Stimulated activated naive CD8-positive, alpha-beta T cell treated with anti-CD3 and anti-CD28 coated beads, Interleukin-15, Interleukin-2, amounts not matched to agents 100 ng/mL and 50 ng/mL, for 24 hours (primary cell): ENCODE data around the gene GGACT.
"Not testable (repeated sequence)": the region's sequence is repeated elsewhere in the genome, so short reads cannot be mapped to it uniquely, and the experiment has no call there.

Experiments used
- H3K27ac Mint-ChIP-seq: one replicate; pipeline ENCODE4 v1.8.0; 2021; ENCODE audit warnings: mild to moderate bottlenecking, mixed read lengths
- H3K27me3 Mint-ChIP-seq: one replicate; pipeline ENCODE4 v1.8.0; 2021; ENCODE audit warnings: mixed read lengths
- H3K36me3 Mint-ChIP-seq: one replicate; pipeline ENCODE4 v1.8.0; 2021; ENCODE audit warnings: low read depth, mixed read lengths
- H3K4me1 Mint-ChIP-seq: one replicate; pipeline ENCODE4 v1.8.0; 2021; ENCODE audit warnings: low read depth, mixed read lengths
- H3K4me3 Mint-ChIP-seq: one replicate; pipeline ENCODE4 v1.8.0; 2021; ENCODE audit warnings: mild to moderate bottlenecking, mixed read lengths
- H3K9me3 Mint-ChIP-seq: one replicate; pipeline ENCODE4 v1.8.0; 2021; ENCODE audit warnings: mixed read lengths

The GGACT gene

DNA sequence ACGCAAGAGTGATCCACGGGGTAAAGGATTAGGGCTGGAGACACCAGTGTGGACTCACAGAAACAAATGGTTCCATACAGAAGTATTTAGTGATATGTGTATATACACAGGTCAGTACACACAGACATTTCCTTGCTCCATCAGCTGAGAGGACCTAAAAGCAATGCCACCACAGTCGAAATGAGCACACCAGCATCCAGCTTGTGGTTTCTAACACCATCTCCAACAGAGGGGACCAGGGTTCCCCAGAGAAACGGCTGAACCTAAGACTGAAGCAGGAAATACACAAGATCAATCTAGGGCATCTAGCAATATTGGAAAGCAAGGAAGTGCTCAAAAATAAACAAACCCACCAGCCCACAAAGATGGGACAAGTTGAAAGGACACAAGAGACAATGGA is 7.6 kb downstream of the GGACT start:
- H3K9me3 Mint-ChIP-seq = no peaks in the 10 kb centered on the region
- peaks cover 25% of the 10 kb centered on the region for H3K4me1 Mint-ChIP-seq
- H3K36me3 Mint-ChIP-seq = peaks cover 4% of the 10 kb centered on the region
- no peak overlapping the region for H3K27ac Mint-ChIP-seq
- no peaks in the 10 kb centered on the region for H3K27me3 Mint-ChIP-seq
- H3K4me3 Mint-ChIP-seq = no peak overlapping the region

DNA sequence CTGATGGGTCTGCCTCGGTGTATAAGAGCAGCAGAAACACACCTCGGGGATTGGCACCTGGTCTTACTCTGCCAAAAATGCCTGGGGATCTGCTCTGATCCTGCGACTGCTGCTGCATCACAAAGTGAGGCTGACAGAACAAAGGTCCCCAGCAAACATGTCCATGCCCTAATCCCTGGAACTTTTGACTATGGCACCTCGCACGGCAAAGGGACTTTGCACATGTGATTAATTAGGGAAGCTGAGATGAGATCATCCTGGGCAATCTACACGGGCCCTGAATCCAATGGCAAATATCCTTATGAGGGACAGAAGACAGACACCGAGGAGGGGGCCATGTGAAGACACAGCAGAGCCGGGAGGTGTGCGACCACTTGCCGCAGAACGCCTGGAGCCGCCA is 8.5 kb downstream of the GGACT start:
- Mint-ChIP-seq H3K4me1 (peaks cover 19% of the 10 kb centered on the region), H3K4me3 (no peak overlapping the region), H3K27ac (no peak overlapping the region), H3K9me3 (no peaks in the 10 kb centered on the region), H3K27me3 (no peaks in the 10 kb centered on the region), H3K36me3 (peaks cover 8% of the 10 kb centered on the region)

DNA sequence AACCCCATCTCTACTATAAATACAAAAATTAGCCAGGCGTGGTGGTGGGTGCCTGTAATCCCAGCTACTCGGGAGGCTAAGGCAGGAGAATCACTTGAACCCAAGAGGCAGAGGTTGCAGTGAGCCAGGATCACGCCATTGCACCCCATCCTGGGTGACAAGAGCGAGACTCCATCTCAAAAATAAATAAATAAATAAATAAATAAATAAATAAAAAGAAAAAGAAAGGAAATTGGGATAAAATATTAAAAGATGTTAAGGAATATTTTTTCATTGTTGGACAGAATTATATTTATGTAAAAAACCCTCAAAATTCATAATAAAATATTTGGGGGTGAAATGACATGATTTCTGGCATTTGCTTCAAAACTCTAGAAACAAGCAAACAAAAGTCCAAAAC is 11.3 kb downstream of the GGACT start:
- H3K9me3 Mint-ChIP-seq, H3K27me3 Mint-ChIP-seq, H3K36me3 Mint-ChIP-seq, H3K27ac Mint-ChIP-seq, H3K4me3 Mint-ChIP-seq: not testable (repeated sequence)
- peaks cover 21% of the 10 kb centered on the region for H3K4me1 Mint-ChIP-seq

GRCh38 chr13:100573121-100573520 is 15.5 kb downstream of the GGACT start:
- H3K27me3 Mint-ChIP-seq = no peaks in the 10 kb centered on the region

DNA sequence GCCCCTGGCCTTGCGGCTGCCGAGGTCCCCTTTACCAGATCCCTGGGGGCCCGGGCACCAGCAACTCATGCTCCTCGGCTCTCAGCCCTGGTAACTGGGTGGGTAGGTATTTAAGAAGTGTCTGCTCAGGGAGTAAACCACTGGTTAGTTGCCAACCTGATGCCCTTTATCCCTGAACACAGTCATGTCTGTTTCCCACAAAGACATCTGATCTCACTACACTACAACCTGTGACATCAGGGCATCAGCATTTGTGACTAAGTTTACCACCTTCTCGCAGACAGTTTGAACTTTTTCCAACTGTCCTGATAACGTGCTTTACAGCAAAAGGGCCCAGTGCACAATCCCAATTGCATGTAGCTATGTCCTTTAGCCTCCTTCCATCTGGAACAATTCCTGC is 22.0 kb downstream of the GGACT start:
- H3K4me3 Mint-ChIP-seq = no peak overlapping the region
- no peaks in the 10 kb centered on the region for H3K9me3 Mint-ChIP-seq

More at GRCh38 chr13:100573121-100573520, 15.5 kb downstream of the GGACT start:
- Mint-ChIP-seq H3K4me1 (peaks cover 9% of the 10 kb centered on the region), H3K36me3 (peaks cover 3% of the 10 kb centered on the region), H3K27ac (no peak overlapping the region), H3K9me3 (no peaks in the 10 kb centered on the region), H3K4me3 (no peak overlapping the region)

GRCh38 chr13:100565286-100565685 is 23.3 kb downstream of the GGACT start:
- no peaks in the 10 kb centered on the region for H3K4me1 Mint-ChIP-seq
- H3K27ac Mint-ChIP-seq = no peak overlapping the region
- no peak overlapping the region for H3K4me3 Mint-ChIP-seq
- H3K27me3 Mint-ChIP-seq = no peaks in the 10 kb centered on the region
- H3K9me3 Mint-ChIP-seq = no peaks in the 10 kb centered on the region
- H3K36me3 Mint-ChIP-seq = no peaks in the 10 kb centered on the region

More for the DNA sequence above, 22.0 kb downstream of the GGACT start:
- no peak overlapping the region for H3K27ac Mint-ChIP-seq
- H3K4me1 Mint-ChIP-seq = no peaks in the 10 kb centered on the region
- no peaks in the 10 kb centered on the region for H3K36me3 Mint-ChIP-seq
- H3K27me3 Mint-ChIP-seq = no peaks in the 10 kb centered on the region

GRCh38 chr13:100564444-100565223 is 24.0 kb downstream of the GGACT start:
- Mint-ChIP-seq H3K9me3 (no peaks in the 10 kb centered on the region), H3K27ac (no peak overlapping the region), H3K4me1 (no peaks in the 10 kb centered on the region), H3K36me3 (no peaks in the 10 kb centered on the region), H3K4me3 (no peak overlapping the region), H3K27me3 (no peaks in the 10 kb centered on the region)

DNA sequence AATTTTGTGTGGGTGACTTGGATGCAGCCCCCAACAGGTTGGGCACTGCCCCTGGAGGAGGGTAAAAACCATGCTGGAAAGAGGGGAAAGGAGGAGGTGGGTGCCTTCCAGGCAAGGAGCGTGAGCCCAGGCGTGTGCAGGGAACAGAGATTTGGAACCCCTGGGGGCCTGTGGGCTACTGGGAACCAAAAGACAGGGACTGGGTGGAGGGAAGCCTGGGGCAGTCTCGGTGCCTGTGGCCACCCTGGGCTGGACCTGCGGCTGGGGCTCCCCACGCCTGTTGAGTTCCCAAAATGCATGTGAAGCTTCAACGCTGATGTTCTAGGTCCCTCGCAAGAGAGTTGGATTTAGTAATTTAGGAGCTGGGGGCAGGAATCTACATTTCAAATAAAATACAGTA is 24.8 kb downstream of the GGACT start:
- H3K36me3 Mint-ChIP-seq = no peaks in the 10 kb centered on the region
- no peaks in the 10 kb centered on the region for H3K9me3 Mint-ChIP-seq
- no peak overlapping the region for H3K4me3 Mint-ChIP-seq
- no peaks in the 10 kb centered on the region for H3K27me3 Mint-ChIP-seq
- no peaks in the 10 kb centered on the region for H3K4me1 Mint-ChIP-seq
- no peak overlapping the region for H3K27ac Mint-ChIP-seq

DNA sequence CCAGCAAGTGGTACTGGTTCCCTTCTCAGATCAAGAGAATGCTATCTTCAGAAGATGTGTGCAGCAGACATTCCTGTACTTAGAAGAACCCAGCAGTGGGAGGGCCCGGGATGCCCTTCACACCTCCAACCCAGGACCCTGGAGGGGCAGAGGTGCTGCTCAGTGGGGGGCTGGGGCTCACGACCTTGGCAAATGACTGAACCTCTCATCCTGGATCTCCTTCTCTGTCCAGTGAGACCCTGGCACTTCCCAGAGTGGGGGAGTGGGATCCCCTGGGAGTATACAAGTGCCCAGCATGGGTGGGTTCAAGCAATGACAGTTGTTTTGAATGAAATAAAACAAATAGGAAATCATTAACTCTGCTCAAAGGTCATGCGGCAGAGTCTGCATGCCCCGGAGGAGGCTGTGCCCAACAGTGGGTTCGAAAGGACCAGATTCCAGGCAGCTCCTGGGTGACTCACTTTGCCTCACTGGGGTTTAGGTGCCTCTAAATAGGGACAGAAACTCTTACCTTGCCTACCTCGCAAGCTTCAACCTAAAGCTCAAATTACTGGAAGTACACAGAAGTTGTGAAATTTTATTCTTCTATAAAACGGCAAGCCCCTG is 26.9 kb downstream of the GGACT start:
- H3K4me3 Mint-ChIP-seq = no peak overlapping the region
- H3K36me3 Mint-ChIP-seq = no peaks in the 10 kb centered on the region
- H3K9me3 Mint-ChIP-seq = no peaks in the 10 kb centered on the region
- H3K4me1 Mint-ChIP-seq = no peaks in the 10 kb centered on the region
- H3K27me3 Mint-ChIP-seq = no peaks in the 10 kb centered on the region
- no peak overlapping the region for H3K27ac Mint-ChIP-seq

GRCh38 chr13:100561158-100561499 is 27.5 kb downstream of the GGACT start:
- H3K9me3 Mint-ChIP-seq = no peaks in the 10 kb centered on the region
- no peaks in the 10 kb centered on the region for H3K36me3 Mint-ChIP-seq
- H3K27me3 Mint-ChIP-seq = no peaks in the 10 kb centered on the region
- no peak overlapping the region for H3K27ac Mint-ChIP-seq
- no peak overlapping the region for H3K4me3 Mint-ChIP-seq
- H3K4me1 Mint-ChIP-seq = no peaks in the 10 kb centered on the region

DNA sequence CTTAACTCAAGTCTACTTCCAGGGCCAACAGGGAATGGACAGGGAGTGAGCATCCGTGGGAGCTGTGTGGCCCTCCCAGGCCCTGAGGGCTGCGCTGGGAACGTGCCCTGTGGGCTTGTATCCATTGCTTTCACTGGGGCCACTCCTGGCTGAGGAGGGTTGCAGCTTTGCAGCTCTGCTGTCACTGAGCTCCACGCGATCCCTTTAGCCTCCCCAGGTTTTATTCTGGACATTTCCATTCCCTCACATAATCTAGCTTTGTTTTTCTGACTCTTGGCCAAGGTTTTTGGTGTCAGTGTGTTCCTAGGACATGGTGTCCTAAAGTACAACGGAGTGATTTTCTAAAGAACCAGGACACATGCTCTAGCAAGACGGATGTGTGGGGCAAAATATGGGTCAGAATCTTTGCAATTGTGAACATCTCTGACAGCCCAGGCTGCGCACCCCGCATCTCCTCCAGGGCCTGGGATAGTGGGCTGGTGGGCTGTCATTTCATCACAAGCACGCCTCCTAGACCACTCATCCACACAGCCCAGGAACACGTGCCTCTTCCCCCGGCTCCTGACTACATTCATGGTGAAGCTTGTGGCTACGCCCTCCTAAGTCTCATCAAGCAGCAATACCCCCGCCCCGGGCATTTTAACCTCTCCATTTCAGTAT is 28.0 kb downstream of the GGACT start:
- H3K4me3 Mint-ChIP-seq = no peak overlapping the region
- H3K4me1 Mint-ChIP-seq = no peaks in the 10 kb centered on the region
- H3K27ac Mint-ChIP-seq = no peak overlapping the region
- H3K36me3 Mint-ChIP-seq = no peaks in the 10 kb centered on the region
- no peaks in the 10 kb centered on the region for H3K27me3 Mint-ChIP-seq
- no peaks in the 10 kb centered on the region for H3K9me3 Mint-ChIP-seq

DNA sequence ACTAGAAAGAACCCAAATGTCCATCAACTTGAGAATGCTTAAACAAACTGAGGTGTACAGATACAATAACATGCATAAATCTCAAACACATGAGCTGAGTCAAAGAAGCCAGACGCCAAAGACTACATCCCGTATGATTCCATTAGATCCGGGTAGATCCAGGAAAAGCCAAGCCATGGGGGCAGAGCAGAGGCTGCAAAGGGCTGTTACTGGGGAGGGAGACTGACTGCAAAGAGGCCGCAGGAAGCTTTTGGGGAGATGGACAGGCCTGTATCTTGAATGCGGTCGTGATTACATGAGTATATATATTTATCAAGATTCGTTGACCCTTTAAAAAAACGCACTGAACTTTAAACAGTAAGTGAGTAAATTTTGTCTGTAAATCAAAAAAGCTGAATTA is 28.7 kb downstream of the GGACT start:
- H3K9me3 Mint-ChIP-seq = no peaks in the 10 kb centered on the region
- no peaks in the 10 kb centered on the region for H3K27me3 Mint-ChIP-seq
- H3K4me1 Mint-ChIP-seq = no peaks in the 10 kb centered on the region
- H3K4me3 Mint-ChIP-seq = no peak overlapping the region
- H3K36me3 Mint-ChIP-seq = no peaks in the 10 kb centered on the region
- H3K27ac Mint-ChIP-seq = no peak overlapping the region

DNA sequence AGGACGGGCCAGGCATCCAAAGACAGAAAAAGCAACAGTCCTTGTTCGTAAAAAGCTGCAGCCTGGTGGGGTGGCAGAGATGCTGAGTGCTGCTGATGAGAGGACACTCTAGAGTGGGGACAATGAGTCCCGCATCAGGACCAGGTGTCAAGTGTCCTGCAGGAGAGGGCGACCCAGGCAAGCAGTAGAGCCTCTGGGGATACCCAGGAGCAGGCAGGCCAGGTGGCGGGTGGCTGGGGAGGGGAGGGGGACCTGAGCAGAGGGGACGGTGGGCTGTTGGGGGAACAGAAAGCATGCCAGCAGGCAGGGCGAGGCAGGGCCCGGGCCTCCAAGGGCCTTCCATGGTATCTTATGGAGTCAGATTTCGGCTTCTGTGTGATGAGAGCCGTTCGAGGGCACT is 35.8 kb downstream of the GGACT start:
- Mint-ChIP-seq H3K27me3 (no peaks in the 10 kb centered on the region), H3K9me3 (no peaks in the 10 kb centered on the region), H3K4me3 (no peak overlapping the region), H3K36me3 (no peaks in the 10 kb centered on the region), H3K4me1 (no peaks in the 10 kb centered on the region), H3K27ac (no peak overlapping the region)

DNA sequence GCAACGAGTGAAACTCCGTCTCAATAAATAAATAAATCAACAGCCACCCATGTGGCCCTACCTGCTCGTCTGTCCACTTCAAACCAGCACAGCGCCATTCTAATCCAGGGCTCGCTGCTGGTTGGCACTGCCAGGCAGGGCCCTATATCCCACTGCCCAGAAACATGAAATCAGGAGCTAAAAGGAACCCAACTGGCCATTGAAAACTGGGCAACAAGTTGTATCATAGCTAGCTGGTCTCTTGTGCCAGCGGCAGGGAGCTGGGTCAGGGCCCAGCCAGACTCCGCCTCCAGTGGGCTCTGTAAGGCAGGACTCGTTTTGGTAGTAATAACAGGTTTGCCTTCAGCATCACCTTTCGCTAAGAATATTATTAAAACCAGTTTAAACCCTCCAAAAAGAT is 39.3 kb downstream of the GGACT start:
- Mint-ChIP-seq H3K27ac (no peak overlapping the region), H3K4me1 (no peaks in the 10 kb centered on the region), H3K36me3 (no peaks in the 10 kb centered on the region), H3K27me3 (no peaks in the 10 kb centered on the region), H3K9me3 (no peaks in the 10 kb centered on the region), H3K4me3 (no peak overlapping the region)

DNA sequence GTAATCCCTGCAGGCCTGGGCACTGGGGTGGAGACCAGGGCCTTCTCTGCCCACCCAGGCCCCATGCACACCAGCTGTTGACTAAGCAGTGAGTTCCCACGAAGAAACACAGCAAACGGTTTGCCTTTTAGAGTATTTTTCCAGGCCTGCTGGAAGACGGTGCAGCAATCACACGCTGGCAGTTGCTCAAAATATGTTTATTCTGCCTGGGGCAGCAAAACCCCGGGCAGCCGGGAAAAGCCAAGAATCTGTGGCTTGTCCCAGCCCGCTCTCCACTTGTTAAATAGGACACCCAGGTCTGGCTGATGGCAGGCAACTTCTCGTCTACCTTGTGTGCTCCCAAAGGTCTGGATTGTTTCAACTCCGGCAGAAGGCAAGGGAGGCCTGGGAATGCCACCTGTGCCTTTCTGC is 40.8 kb downstream of the GGACT start:
- Mint-ChIP-seq H3K4me3 (no peak overlapping the region), H3K27ac (no peak overlapping the region), H3K36me3 (no peaks in the 10 kb centered on the region), H3K4me1 (peaks cover 3% of the 10 kb centered on the region), H3K27me3 (no peaks in the 10 kb centered on the region), H3K9me3 (no peaks in the 10 kb centered on the region)
